Astrocyte (in vitro differentiated cells and primary cell): ENCODE data around the gene OR2L5. TPM values are rescaled to one million over a fixed set of nuclear protein-coding genes. Genes with fewer than 3 reads are reported as not detected.

Source experiments
- DNase-seq: peaks from one replicate; pipeline ENCODE4 v3.0.0-alpha.2; 2010; ENCODE audit warnings: low read depth
- FAIRE-seq: peaks from 2 replicates; lab custom pipeline; 2011; peaks lifted over from hg19 to GRCh38; lab: Jason Lieb, UNC
- H2AFZ ChIP-seq: 2 replicates; pipeline ENCODE4 v1.6.0; 2012; ENCODE audit warnings: low read depth, low read length, inconsistent platforms
- H3K27ac ChIP-seq: 2 replicates; pipeline ENCODE4 v1.5.1; 2011; ENCODE audit warnings: low read depth, low read length, inconsistent platforms
- H3K27me3 ChIP-seq: 2 replicates; pipeline ENCODE4 v1.6.0; 2011; ENCODE audit warnings: low read length, inconsistent platforms; ENCODE audit not compliant: insufficient read depth
- H3K36me3 ChIP-seq: 2 replicates; pipeline ENCODE4 v1.5.1; 2011; ENCODE audit warnings: low read length, inconsistent platforms; ENCODE audit not compliant: insufficient read depth
- H3K4me1 ChIP-seq: 2 replicates; pipeline ENCODE4 v1.5.1; 2011; ENCODE audit warnings: low read length, inconsistent platforms; ENCODE audit not compliant: insufficient read depth
- H3K4me2 ChIP-seq: 2 replicates; pipeline ENCODE4 v1.6.0; 2012; ENCODE audit warnings: low read length, inconsistent platforms
- H3K4me3 ChIP-seq: 2 replicates; pipeline ENCODE4 v1.5.1; 2011; ENCODE audit warnings: low read depth, mild to moderate bottlenecking, low read length, inconsistent platforms; ENCODE audit not compliant: insufficient read depth
- H3K79me2 ChIP-seq: 2 replicates; pipeline ENCODE4 v1.6.0; 2012; ENCODE audit warnings: mild to moderate bottlenecking, low read length, inconsistent platforms; ENCODE audit not compliant: insufficient read depth
- H3K9ac ChIP-seq: 2 replicates; pipeline ENCODE4 v1.6.0; 2012; ENCODE audit warnings: mild to moderate bottlenecking, low read length, inconsistent platforms
- H3K9me3 ChIP-seq: 2 replicates; pipeline ENCODE4 v1.5.1; 2012; ENCODE audit warnings: low read depth, mild to moderate bottlenecking, low read length, inconsistent platforms; ENCODE audit not compliant: insufficient read depth
- H4K20me1 ChIP-seq: 2 replicates; pipeline ENCODE4 v1.6.0; 2012; ENCODE audit warnings: low read length, inconsistent platforms; ENCODE audit not compliant: insufficient read depth
- H3K27ac Mint-ChIP-seq: one replicate; pipeline ENCODE4 v1.8.0; 2021; ENCODE audit warnings: mild to moderate bottlenecking, mixed read lengths; ENCODE audit not compliant: unreplicated experiment
- H3K27me3 Mint-ChIP-seq: one replicate; pipeline ENCODE4 v1.8.0; 2021; ENCODE audit warnings: low read depth, mixed read lengths; ENCODE audit not compliant: unreplicated experiment
- H3K36me3 Mint-ChIP-seq: one replicate; pipeline ENCODE4 v1.8.0; 2021; ENCODE audit warnings: low read depth, mixed read lengths; ENCODE audit not compliant: unreplicated experiment
- H3K4me1 Mint-ChIP-seq: one replicate; pipeline ENCODE4 v1.8.0; 2021; ENCODE audit warnings: low read depth, mixed read lengths; ENCODE audit not compliant: unreplicated experiment
- H3K4me3 Mint-ChIP-seq: one replicate; pipeline ENCODE4 v1.8.0; 2021; ENCODE audit warnings: mild to moderate bottlenecking, moderate library complexity, mixed read lengths; ENCODE audit not compliant: unreplicated experiment
- H3K9me3 Mint-ChIP-seq: one replicate; pipeline ENCODE4 v1.8.0; 2021; ENCODE audit warnings: mild to moderate bottlenecking, mixed read lengths; ENCODE audit not compliant: unreplicated experiment
- CTCF ChIP-seq: IDR thresholded peaks from 2 replicates; pipeline ENCODE4 v1.5.1; 2011; ENCODE audit warnings: low read depth, mild to moderate bottlenecking, inconsistent platforms, low read length, moderate library complexity; ENCODE audit not compliant: insufficient read depth
- EZH2 ChIP-seq: IDR thresholded peaks from 2 replicates; pipeline ENCODE4 v1.6.1; 2012; ENCODE audit warnings: mild to moderate bottlenecking, low read length, inconsistent platforms; ENCODE audit not compliant: insufficient read depth
- total RNA-seq: library from RNA; stranded (reverse); gene quantifications from 2 replicates; pipeline ENCODE4 v1.2.1, GENCODE V29; 2021

OR2L5 gene
- total RNA-seq, 1 donor from 2014 or later, result not detected

- H3K4me2 ChIP-seq, result no peak within 1 kb of the TSS
- H2AFZ ChIP-seq, result no peak within 1 kb of the TSS
- Mint-ChIP-seq H3K27me3 (no peaks in the 10 kb centered on the region), H3K4me3 (no peak within 1 kb of the TSS), H3K4me1 (no peaks in the 10 kb centered on the region), H3K9me3 (peaks cover 7% of the 10 kb centered on the region), H3K36me3 (no peaks in the 10 kb centered on the region), H3K27ac (no peak within 1 kb of the TSS)
- TF ChIP-seq CTCF (no peak), EZH2 (no peak)
- no peaks in the 10 kb centered on the region for H3K27me3 ChIP-seq
- H3K4me1 ChIP-seq, result no peaks in the 10 kb centered on the region
- DNase-seq, result no peak
- no peak within 1 kb of the TSS for H3K9ac ChIP-seq
- no peak for FAIRE-seq
- no peak within 1 kb of the TSS for H3K4me3 ChIP-seq
- H3K27ac ChIP-seq, result no peak within 1 kb of the TSS
- H3K9me3 ChIP-seq, result peaks cover 7% of the 10 kb centered on the region
- no peaks in the 10 kb centered on the region for H4K20me1 ChIP-seq
- no peaks in the 10 kb centered on the region for H3K36me3 ChIP-seq
- H3K79me2 ChIP-seq, result no peaks in the 10 kb centered on the region
Observed at GRCh38 chr1:248029770-248030169, 16.3 kb downstream of the OR2L5 start, which contains the start of gene OR2L2. Gene OR2L2 (plus strand): TSS chr1:248030070. CDS start chr1:248038268, 8,198 bp downstream.

GRCh38 chr1:248045209-248045608 is 31.7 kb downstream of the OR2L5 start:
- no peak overlapping the region for H3K4me3 Mint-ChIP-seq
- Histone ChIP-seq H3K4me1 (no peaks in the 10 kb centered on the region), H3K27me3 (no peaks in the 10 kb centered on the region), H4K20me1 (no peaks in the 10 kb centered on the region), H3K9ac (no peak overlapping the region), H2AFZ (no peak overlapping the region), H3K79me2 (no peaks in the 10 kb centered on the region), H3K27ac (no peak overlapping the region), H3K4me2 (no peak overlapping the region), H3K9me3 (peaks cover 10% of the 10 kb centered on the region), H3K36me3 (no peaks in the 10 kb centered on the region), H3K4me3 (no peak overlapping the region)
- DNase-seq, result no peak
- H3K27me3 Mint-ChIP-seq, result no peaks in the 10 kb centered on the region
- H3K27ac Mint-ChIP-seq, result no peak overlapping the region
- no peaks in the 10 kb centered on the region for H3K36me3 Mint-ChIP-seq
- no peak for FAIRE-seq
- TF ChIP-seq EZH2, result no peak
- TF ChIP-seq CTCF, result no peak
- peaks cover 2% of the 10 kb centered on the region for H3K9me3 Mint-ChIP-seq
- no peaks in the 10 kb centered on the region for H3K4me1 Mint-ChIP-seq

GRCh38 chr1:248046536-248046935 is 33.1 kb downstream of the OR2L5 start, which contains the start of gene OR2L3:
Gene OR2L3 (plus strand): TSS chr1:248046836. CDS start chr1:248060682, 13,846 bp downstream.
- FAIRE-seq (no peak), DNase-seq (no peak)
- no peak for TF ChIP-seq CTCF
- no peak for TF ChIP-seq EZH2
- peaks cover 10% of the 10 kb centered on the region for H3K9me3 ChIP-seq
- no peak within 1 kb of the TSS for H3K4me2 ChIP-seq
- Mint-ChIP-seq H3K9me3 (peaks cover 2% of the 10 kb centered on the region), H3K27me3 (no peaks in the 10 kb centered on the region), H3K4me1 (no peaks in the 10 kb centered on the region), H3K27ac (no peak within 1 kb of the TSS), H3K36me3 (no peaks in the 10 kb centered on the region), H3K4me3 (no peak within 1 kb of the TSS)
- no peak within 1 kb of the TSS for H3K9ac ChIP-seq
- no peak within 1 kb of the TSS for H3K27ac ChIP-seq
- H3K4me3 ChIP-seq, result no peak within 1 kb of the TSS
- H3K27me3 ChIP-seq, result no peaks in the 10 kb centered on the region
- H2AFZ ChIP-seq, result no peak within 1 kb of the TSS
- no peaks in the 10 kb centered on the region for H4K20me1 ChIP-seq
- no peaks in the 10 kb centered on the region for H3K79me2 ChIP-seq
- no peaks in the 10 kb centered on the region for H3K36me3 ChIP-seq
- no peaks in the 10 kb centered on the region for H3K4me1 ChIP-seq
